HepG2 (cell line): ENCODE measurements around the gene RPS6KA2. TPM values are rescaled to one million over a fixed set of nuclear protein-coding genes. Genes with fewer than 3 reads are reported as not detected.
A peak's percentile ranks its signal among the peaks of the same experiment; 100 is the strongest.

ENCODE experiments used
- CBFB ChIP-seq: sonication (generic); formaldehyde crosslinking; IDR thresholded peaks from 2 replicates; pipeline ENCODE4 v1.4.0; 2020; ENCODE audit warnings: missing genetic modification reagents
- FOXA3 ChIP-seq: IDR thresholded peaks from 2 replicates; pipeline ENCODE4 v1.6.1; 2016; ENCODE audit warnings: missing genetic modification reagents, missing compliant biosample characterization
- HCFC1 ChIP-seq: fragments of 150-350 bp; IDR thresholded peaks from 2 replicates; pipeline ENCODE4 v1.6.1; 2014; ENCODE audit warnings: low read depth, low read length
- HDAC6 ChIP-seq: fragments of 200-600 bp; sonication (generic); IDR thresholded peaks from 2 replicates; pipeline ENCODE4 v1.7.0; 2017; ENCODE audit warnings: mild to moderate bottlenecking, antibody characterized with exemption, low read length, low read depth
- ISL2 ChIP-seq: sonication (generic); formaldehyde crosslinking; IDR thresholded peaks from 2 replicates; pipeline ENCODE4 v1.5.0; 2020; ENCODE audit warnings: missing genetic modification reagents
- MAFG ChIP-seq: sonication (generic); formaldehyde crosslinking; IDR thresholded peaks from 2 replicates; pipeline ENCODE4 v1.5.1; 2020; ENCODE audit warnings: mild to moderate bottlenecking, missing genetic modification reagents
- NRL ChIP-seq: sonication (generic); formaldehyde crosslinking; IDR thresholded peaks from 2 replicates; pipeline ENCODE4 v1.5.0; 2020; ENCODE audit warnings: missing genetic modification reagents, mild to moderate bottlenecking, moderate library complexity, borderline replicate concordance
- PHF8 ChIP-seq: sonication (generic); formaldehyde crosslinking; IDR thresholded peaks from 2 replicates; pipeline ENCODE4 v1.5.0; 2020; ENCODE audit warnings: missing genetic modification reagents
- RORA ChIP-seq: sonication (generic); formaldehyde crosslinking; IDR thresholded peaks from 2 replicates; pipeline ENCODE4 v1.5.0; 2020; ENCODE audit warnings: mild to moderate bottlenecking, missing genetic modification reagents, moderate library complexity
- THYN1 ChIP-seq: sonication (generic); formaldehyde crosslinking; IDR thresholded peaks from 2 replicates; pipeline ENCODE4 v1.8.1; 2023; ENCODE audit warnings: low read depth, mild to moderate bottlenecking, moderate library complexity, missing genetic modification reagents, borderline replicate concordance
- TRIM24 ChIP-seq: sonication (generic); formaldehyde crosslinking; IDR thresholded peaks from 2 replicates; pipeline ENCODE4 v1.8.0; 2022; ENCODE audit warnings: mild to moderate bottlenecking, missing genetic modification reagents
- ZMYM4 ChIP-seq: sonication (generic); formaldehyde crosslinking; IDR thresholded peaks from 2 replicates; pipeline ENCODE4 v1.8.1; 2023; ENCODE audit warnings: mild to moderate bottlenecking, missing genetic modification reagents
- ZNF235 ChIP-seq: sonication (generic); formaldehyde crosslinking; IDR thresholded peaks from 2 replicates; pipeline ENCODE4 v1.8.1; 2023; ENCODE audit warnings: mild to moderate bottlenecking, missing genetic modification reagents, borderline replicate concordance
- ZNF451 ChIP-seq: sonication (generic); formaldehyde crosslinking; IDR thresholded peaks from 2 replicates; pipeline ENCODE4 v1.5.0; 2020; ENCODE audit warnings: mild to moderate bottlenecking, missing genetic modification reagents
- ZNF879 ChIP-seq: sonication (generic); formaldehyde crosslinking; IDR thresholded peaks from 2 replicates; pipeline ENCODE4 v1.8.1; 2023; ENCODE audit warnings: missing genetic modification reagents
- polyA plus RNA-seq, 8 experiments: library from polyadenylated mRNA; depleted of rRNA in 3 of 8; stranded (reverse) in 7 of 8; unstranded in 1 of 8; fragments of >200 nt; fragmentation: Illumina TruSeq in 4 of 8; extraction: Trizol in 4 of 8; gene quantifications; 2 replicates each; pipeline versions ENCODE4 v1.2.1 to v1.2.3, GENCODE V29; 2011 to 2016; ENCODE audit warnings: low read depth in 4 of 8, missing spikeins in 1 of 8, mixed read lengths in 1 of 8; ENCODE audit not compliant: insufficient read depth in 1 of 8
- total RNA-seq, 5 experiments: library from RNA; depleted of rRNA; stranded (reverse); fragments of >200 nt; fragmentation: Illumina TruSeq; extraction: Trizol; gene quantifications; 2 replicates each; pipeline ENCODE4 v1.2.3, GENCODE V29; 2016; ENCODE audit warnings: low read depth in 1 of 5
- TF ChIP-seq, protein P1 (sequence below): sonication (generic); formaldehyde crosslinking; IDR thresholded peaks from 2 replicates; pipeline ENCODE4 v1.8.0; 2022; ENCODE audit warnings: missing genetic modification reagents, low read depth, mild to moderate bottlenecking, borderline replicate concordance
- TF ChIP-seq, protein P2 (sequence below): sonication (generic); formaldehyde crosslinking; IDR thresholded peaks from 2 replicates; pipeline ENCODE4 v1.9.0; 2021; ENCODE audit warnings: missing genetic modification reagents, borderline replicate concordance
- TF ChIP-seq, protein P3 (sequence below): sonication (generic); formaldehyde crosslinking; IDR thresholded peaks from 2 replicates; pipeline ENCODE4 v1.8.0; 2022; ENCODE audit warnings: mild to moderate bottlenecking, missing genetic modification reagents, moderate library complexity
- TF ChIP-seq, protein P4 (sequence below): sonication (generic); formaldehyde crosslinking; IDR thresholded peaks from 2 replicates; pipeline ENCODE4 v1.4.0; 2020; ENCODE audit warnings: mild to moderate bottlenecking, missing genetic modification reagents, borderline replicate concordance

The RPS6KA2 gene
- total and polyA plus RNA-seq, 2 of the 13 experiments (the other 11 are each of a cell fraction or from before 2014, with no cell fraction given), result 0.22 to 0.38 TPM

DNA sequence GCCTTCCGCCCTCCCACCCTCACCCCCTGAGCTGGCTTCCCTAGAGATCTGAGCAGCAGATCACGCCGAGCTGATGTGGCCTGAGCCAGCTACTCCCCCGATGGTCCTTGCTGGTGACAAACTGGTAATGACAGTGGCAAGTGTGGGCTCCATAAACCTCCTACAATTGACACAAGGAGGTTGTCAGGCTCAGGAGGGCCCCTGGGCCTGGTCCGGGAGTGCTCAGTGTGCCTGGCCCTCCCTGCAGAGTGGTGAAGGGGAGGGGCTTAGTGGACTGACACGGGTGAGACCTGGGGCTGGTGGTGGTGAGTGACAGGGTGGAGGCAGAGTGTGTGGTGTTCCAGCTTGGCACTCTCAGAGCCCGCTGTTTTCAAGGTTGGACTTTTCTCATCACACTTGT is 221.7 kb downstream of the RPS6KA2 start (continued):
- TF ChIP-seq, protein P1, sequence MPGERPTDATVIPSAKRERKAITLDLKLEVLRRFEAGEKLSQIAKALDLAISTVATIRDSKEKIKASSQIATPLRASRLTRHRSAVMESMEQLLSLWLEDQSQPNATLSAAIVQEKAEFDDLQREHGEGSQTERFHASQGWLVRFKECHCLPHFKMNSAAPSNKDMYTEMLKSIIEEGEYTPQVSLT (CRISPR knock-in tag), result no peak
- TF ChIP-seq THYN1 (CRISPR knock-in tag) (no peak), HCFC1 (no peak), ZMYM4 (no peak), RORA (no peak), NRL (CRISPR knock-in tag) (0 out of 2 replicates have a peak, but pooled peaks have one; percentile 26), FOXA3 (no peak), ZNF451 (no peak), ISL2 (CRISPR knock-in tag) (no peak), CBFB (CRISPR knock-in tag) (no peak), ZNF235 (no peak), MAFG (CRISPR knock-in tag) (no peak), ZNF879 (CRISPR knock-in tag) (no peak), PHF8 (CRISPR knock-in tag) (no peak), HDAC6 (no peak), TRIM24 (CRISPR knock-in tag) (no peak)
- TF ChIP-seq, protein P2, sequence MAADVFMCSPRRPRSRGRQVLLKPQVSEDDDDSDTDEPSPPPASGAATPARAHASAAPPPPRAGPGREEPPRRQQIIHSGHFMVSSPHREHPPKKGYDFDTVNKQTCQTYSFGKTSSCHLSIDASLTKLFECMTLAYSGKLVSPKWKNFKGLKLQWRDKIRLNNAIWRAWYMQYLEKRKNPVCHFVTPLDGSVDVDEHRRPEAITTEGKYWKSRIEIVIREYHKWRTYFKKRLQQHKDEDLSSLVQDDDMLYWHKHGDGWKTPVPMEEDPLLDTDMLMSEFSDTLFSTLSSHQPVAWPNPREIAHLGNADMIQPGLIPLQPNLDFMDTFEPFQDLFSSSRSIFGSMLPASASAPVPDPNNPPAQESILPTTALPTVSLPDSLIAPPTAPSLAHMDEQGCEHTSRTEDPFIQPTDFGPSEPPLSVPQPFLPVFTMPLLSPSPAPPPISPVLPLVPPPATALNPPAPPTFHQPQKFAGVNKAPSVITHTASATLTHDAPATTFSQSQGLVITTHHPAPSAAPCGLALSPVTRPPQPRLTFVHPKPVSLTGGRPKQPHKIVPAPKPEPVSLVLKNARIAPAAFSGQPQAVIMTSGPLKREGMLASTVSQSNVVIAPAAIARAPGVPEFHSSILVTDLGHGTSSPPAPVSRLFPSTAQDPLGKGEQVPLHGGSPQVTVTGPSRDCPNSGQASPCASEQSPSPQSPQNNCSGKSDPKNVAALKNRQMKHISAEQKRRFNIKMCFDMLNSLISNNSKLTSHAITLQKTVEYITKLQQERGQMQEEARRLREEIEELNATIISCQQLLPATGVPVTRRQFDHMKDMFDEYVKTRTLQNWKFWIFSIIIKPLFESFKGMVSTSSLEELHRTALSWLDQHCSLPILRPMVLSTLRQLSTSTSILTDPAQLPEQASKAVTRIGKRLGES (CRISPR knock-in tag), result no peak
- TF ChIP-seq, protein P3, sequence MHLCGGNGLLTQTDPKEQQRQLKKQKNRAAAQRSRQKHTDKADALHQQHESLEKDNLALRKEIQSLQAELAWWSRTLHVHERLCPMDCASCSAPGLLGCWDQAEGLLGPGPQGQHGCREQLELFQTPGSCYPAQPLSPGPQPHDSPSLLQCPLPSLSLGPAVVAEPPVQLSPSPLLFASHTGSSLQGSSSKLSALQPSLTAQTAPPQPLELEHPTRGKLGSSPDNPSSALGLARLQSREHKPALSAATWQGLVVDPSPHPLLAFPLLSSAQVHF, result no peak
- TF ChIP-seq, protein P4, sequence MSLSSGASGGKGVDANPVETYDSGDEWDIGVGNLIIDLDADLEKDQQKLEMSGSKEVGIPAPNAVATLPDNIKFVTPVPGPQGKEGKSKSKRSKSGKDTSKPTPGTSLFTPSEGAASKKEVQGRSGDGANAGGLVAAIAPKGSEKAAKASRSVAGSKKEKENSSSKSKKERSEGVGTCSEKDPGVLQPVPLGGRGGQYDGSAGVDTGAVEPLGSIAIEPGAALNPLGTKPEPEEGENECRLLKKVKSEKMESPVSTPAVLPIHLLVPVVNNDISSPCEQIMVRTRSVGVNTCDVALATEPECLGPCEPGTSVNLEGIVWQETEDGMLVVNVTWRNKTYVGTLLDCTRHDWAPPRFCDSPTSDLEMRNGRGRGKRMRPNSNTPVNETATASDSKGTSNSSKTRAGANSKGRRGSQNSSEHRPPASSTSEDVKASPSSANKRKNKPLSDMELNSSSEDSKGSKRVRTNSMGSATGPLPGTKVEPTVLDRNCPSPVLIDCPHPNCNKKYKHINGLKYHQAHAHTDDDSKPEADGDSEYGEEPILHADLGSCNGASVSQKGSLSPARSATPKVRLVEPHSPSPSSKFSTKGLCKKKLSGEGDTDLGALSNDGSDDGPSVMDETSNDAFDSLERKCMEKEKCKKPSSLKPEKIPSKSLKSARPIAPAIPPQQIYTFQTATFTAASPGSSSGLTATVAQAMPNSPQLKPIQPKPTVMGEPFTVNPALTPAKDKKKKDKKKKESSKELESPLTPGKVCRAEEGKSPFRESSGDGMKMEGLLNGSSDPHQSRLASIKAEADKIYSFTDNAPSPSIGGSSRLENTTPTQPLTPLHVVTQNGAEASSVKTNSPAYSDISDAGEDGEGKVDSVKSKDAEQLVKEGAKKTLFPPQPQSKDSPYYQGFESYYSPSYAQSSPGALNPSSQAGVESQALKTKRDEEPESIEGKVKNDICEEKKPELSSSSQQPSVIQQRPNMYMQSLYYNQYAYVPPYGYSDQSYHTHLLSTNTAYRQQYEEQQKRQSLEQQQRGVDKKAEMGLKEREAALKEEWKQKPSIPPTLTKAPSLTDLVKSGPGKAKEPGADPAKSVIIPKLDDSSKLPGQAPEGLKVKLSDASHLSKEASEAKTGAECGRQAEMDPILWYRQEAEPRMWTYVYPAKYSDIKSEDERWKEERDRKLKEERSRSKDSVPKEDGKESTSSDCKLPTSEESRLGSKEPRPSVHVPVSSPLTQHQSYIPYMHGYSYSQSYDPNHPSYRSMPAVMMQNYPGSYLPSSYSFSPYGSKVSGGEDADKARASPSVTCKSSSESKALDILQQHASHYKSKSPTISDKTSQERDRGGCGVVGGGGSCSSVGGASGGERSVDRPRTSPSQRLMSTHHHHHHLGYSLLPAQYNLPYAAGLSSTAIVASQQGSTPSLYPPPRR (CRISPR knock-in tag), result no peak
- TF ChIP-seq, all 625 proteins: peak for 4
